OCI-M1 (cell line): ENCODE measurements around the gene THRB.

Experiments used
- DNase-seq: peaks from one replicate; lab custom pipeline; 2025; lab: John Stamatoyannopoulos, UW

THRB gene

DNA sequence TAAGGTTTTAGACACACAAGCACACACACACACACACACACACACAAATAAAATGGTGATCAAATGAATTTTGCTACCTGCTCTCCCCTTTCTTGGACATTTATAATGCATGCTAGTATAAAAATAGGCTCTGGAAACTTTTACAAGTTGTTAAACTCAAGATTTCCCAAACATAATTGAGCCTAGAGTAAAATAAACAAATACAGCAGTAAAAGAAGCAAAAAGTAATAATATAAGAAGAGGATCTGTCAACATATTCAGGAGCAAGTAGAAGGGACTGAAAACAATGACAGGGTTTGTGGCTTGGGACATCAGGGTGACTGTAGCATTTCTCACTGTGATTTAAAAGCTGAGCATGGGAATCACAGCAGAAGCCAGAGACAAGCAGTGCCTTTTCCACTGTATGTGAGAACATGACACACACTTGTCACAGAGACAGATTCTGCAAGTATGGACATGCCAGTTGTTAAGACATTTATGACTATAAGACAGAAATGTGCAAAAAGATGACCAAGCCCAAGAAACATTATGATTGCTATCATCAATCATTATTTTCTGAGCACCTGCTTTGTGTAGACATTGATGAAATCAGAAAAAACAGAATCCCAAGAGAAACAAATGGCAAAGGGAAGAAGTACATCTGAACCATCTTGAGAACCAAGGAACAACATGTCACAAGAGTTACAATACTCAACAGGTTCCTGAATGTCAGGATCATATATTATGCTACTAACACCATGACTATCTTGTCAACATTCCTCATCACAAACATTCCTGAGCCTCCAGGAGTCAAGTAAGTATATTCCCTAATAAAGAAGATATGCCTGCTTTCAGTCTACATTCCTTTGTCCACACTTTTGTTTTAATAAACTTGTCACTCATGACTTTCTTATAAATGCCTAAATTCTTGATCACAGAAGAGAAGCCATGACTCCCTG lies 7.1 kb downstream of the THRB start:
- peak; percentile 29 for DNase-seq

DNA sequence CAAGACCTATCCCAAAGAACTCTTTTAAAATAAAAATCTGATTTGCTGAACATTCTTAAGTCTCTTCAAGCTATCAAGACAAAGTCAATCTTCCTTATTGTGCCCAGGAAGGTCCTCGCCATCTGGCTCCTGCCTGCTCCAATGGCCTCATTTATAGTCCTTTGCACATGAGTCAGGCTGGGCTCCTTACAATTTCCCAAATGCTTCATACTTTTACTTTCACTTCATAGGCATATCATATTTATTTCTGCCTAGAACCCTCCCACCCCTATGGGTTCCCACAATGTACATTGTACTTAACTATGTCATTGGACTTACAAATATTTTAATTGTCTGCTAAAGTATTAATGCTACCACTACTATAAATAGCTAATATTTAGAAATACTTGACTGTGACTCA lies 9.1 kb downstream of the THRB start:
- peak; percentile 87 for DNase-seq

DNA sequence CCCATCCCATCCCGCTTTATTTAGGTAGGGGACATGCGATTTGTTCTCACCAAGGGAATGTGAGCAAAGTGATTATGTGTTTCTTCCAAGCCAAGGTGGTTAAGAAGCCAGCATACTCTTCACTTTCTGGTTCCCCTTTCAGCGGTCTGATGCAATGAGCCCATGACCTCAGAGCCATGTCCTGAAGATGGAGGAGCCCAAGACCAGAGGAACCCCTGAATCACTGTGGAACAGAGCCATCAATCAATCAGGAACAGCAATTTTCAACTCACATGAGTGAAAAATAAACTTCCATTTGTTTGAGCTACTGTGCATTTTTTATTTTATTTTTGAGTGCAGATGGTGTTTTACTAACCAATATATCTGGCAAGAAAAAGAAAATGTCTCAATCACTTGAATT lies 10.8 kb downstream of the THRB start:
- DNase-seq: peak; percentile 76

DNA sequence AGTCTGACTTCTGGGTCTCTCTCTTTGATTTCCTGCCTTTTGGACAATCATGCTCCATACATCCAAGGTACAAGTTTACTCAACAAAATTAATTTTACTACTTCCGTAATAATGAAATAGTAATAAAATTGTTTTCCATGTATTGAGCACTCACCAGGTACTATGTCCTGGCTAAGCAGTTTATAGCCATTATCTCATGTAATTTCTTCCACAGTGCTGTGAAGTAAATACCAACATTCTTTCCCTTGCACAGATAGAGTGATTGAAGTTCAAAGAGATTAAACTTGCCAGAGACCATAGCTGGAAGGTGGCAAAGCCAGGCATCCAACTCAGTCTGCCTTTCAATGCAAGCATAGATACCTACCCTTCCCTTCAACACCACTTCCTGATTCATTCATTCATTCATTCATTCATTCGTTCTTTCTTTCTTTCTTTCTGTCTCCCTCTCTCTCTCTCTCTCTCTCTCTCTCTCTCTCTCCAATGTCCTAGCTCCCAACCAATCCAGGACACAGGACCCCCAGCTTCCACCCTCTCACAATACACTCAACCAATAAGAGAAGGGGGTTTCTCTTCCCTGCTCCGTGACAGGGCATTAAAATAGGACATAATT lies 12.4 kb downstream of the THRB start:
- no peak for DNase-seq

DNA sequence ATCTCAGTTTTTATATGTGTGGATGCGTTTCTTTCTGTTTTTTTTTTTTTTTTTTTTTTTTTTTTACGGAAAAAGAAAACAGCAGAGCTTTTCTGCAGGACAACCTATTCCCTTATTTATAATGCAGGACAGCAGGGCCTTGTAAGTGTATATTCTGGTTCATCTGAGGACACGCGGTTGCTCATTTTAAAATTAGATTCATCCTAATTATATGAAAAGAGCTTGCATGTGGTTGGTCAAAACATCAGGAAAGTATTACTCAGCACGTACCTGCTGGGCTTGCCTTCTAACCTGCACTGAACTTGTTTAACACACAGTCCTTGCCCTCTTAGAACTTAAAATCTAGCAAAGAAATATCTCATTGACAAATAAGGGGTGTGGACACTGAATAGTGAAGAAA lies 13.5 kb downstream of the THRB start:
- DNase-seq: no peak

DNA sequence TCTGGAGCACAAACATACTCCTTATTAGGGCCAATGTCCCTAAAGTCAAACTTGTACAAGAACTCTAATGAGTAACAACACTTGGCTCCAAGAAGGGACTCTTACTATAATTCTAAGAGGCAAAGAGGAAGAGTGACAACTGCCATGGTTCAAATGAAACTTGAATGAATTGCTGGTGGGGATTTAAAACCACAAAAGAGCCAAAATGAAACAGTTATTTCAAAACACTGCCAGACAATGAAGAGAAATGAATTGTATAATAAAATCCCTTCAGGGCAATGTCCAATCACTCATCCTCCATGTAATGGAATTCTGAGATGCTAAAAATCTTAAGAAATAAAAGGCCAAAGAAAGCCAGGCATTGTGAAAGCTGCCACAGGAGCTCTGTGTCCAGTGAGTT lies 14.2 kb downstream of the THRB start:
- peak; percentile 39 for DNase-seq

DNA sequence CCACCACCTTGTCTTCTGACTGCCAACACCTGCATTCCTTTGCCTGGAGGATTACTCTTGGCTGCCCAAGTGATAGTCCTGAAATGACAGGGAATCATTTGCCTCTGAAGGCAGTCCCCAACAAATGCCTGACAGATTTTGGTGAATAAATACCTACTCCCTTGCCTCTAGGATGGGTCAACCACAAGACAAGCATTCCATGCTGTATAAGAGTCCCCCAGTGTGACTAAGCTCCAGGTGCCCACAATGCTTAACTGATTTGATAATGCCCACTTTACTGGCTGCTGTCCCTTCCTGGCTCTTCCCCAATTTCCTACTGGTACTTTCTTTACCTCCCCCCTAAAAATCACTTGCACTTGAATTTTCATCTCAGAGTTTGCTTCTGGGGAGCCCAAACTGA lies 14.8 kb downstream of the THRB start:
- DNase-seq: no peak

DNA sequence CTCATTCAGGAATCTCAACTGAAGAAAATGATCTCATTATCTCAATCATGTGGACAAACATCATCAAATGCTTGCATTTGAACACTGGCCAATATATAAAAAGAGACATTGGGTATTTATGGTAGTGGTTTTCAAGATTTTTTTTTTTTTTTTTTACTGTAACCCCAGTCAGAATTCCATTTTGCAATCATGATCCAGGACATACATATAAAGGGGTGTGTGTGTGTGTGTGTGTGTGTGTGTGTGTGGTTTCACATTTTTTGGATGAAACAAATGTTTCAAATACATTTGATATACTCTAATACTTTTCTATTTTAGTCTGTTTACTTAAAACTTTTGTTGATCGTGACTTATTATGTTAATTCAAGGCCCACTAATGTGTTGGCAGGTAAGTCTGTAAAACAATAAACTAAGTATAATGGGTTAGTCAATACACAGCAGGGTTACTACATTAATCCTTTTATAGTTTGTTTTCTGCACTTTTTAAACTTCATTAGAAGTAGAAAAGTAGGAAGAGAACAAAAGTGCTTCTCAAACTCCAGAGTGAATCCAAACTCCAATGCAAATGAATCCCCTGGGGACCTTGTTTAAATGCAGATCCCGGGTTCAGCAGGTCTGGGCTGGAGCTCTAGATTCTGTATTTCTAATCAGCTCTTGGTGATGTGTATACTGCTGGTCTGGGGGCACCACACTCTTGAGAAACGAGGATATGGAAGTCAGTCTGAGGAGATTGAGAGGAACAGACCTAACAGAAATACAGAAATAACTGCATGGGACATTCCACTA lies 17.6 kb downstream of the THRB start:
- no peak for DNase-seq

DNA sequence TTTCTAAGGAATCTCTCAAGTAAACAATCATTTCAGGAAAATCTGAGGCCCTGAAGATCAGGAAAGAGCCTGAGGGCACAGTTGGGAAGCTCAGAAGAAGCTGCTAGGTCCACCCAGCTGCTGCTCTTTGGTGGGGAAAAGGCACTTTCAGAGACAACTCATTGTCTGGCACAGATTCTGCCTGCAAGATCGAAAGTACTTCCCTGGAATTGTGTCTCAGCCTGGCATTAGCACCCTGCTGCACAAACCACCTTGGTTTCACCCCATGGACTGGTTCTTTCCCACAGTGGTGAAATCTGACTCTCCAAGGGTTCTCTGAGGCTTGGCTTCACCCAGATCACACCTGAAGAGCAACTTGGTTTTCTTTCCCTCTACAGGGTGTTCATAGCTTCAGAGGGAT lies 18.7 kb downstream of the THRB start:
- DNase-seq: no peak

DNA sequence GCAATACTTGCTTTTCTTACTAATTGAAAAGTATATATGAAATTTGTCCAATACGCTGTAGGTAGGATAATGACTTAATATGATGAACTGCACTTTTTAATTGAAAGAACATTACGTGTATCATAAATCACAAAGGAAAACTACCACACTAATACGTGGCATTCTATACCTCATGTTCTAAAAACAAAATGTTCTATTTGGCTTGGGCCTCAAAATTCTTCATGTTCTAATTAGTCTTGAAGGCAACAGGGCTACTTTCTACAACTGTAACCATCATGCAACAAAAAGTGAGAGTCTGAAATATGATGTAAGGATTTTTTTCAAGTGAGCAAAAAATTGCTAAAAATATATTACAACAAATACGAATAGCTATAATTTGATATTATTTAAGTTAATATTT lies 19.8 kb downstream of the THRB start:
- DNase-seq: no peak

DNA sequence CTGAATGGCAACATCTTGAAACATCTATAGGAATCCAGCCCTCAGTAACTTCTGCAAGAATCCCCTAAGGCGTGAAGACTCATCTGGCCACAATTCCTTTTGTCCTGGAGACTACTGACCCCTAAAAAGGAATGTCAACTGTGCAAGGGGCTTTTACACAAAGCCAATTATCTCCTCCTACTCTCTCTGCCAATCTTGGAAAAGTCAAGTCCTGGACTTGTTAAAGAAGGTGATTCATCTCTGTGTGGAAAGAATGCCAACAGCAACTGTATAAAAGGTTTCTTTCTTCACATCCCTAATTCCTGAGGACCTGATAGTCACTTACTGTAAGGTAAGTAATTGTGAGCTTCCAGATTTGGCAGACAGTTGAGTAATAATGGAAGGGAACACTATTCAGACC lies 22.3 kb downstream of the THRB start:
- no peak for DNase-seq

DNA sequence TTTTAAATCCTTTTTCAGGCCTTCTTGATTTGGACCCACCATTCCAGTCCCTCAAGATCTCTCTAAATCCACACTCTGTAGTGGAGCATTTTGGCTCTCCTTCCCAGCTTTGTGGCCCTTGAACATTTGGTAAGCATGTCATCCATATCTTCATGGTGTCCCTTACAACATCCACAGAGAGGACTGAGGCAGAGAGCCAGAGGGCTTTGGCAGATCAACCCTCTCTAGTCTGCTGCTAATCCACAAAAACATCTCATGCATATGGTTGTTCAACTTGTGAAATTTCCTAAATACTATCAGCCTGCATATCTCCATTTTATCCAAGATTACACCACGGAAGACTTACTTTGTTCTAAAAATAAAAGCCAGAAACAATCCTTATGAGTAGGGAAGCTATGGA lies 23.2 kb downstream of the THRB start:
- DNase-seq: no peak

DNA sequence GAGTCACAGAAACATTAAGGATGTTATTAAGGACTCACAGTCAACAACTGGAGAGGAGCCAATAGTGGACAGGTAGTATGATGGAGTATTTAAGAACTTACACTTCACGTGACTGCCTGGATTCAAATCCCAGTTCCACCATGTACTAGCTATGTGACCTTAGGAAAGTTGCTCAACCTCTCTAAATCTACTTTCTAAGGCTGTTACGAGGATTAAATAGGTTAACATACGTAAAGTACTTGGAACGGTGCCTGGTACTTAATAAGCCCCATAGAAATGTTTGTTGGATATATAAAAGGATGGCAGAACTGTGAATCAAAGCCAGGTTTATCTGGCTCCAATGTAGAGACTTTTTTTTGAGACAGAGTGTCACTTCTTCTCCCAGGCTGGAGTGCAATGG lies 24.4 kb downstream of the THRB start:
- DNase-seq: no peak

DNA sequence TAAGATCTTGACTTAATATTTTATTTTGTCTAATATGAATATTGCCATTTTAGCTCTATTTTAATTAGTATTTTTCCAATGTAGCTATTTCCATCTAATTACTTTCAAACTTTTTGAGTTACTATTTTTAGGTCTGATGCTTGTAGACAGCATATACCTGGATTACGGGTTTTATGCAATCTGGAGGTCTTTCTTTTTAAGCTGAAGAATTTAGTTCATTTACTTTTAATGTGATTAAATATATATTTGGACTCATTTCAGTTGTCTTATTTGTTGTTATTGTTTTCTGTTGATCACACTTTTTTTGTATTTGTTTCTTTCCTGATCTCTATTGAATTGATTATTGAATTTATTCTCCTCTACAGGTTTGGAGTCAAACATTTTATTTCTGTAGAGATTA lies 30.3 kb downstream of the THRB start:
- no peak for DNase-seq

DNA sequence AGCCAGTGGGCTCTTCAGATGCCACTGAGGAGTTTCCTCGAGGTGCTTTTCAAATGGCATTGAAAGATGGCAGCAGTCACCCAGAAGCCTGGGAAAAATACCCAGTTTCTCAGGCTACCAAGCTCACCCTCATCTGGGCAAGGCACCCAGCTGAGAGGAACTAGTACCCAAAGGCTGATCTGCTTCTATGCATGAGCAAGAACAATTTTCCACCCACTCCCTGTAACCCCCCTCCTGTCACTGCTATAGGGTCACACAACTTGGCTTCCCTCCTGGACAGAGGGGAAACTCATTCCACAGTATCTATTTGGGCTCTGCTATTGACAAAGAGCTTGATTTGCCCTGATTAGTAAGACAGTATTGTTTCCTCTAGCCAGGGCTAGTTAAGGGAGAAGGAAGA lies 31.9 kb downstream of the THRB start:
- no peak for DNase-seq

DNA sequence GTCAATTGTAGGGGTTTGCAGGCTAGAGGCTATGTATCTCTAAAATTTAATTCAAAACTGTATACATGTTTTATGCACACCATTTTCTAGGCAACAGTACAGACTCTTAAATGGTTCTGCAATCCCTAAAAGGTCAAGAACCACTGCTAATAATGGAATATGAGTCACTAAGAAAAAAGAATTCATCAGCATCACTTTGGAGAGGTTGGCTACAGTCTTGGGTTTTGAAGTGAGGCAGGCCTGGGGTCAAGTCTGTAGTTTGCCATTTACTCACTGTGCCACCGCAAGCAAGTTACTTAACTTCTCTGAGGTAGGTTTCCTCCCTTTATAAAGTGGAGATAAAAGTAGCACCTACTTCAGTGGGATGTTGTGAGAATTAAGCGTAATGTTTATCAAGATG lies 33.7 kb downstream of the THRB start:
- DNase-seq: no peak

DNA sequence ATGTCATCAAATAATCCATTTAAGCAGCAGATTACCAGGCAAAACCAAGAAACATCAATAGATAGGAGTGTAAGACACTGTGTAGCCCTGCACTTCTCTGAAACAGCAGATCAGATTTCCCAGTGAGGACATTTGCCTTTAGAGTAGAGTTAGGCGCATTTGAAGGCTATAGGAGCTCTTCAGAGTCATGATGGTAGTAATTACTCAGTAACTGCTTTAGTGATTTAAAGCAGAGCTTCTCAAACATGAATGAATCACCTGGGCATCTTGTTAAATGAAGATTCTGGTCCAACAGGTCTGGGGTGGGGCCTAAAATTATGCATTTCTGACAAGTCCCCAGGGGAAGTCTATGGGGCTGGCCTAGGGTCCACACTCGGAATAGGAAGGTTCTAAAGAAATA lies 36.9 kb downstream of the THRB start:
- no peak for DNase-seq

DNA sequence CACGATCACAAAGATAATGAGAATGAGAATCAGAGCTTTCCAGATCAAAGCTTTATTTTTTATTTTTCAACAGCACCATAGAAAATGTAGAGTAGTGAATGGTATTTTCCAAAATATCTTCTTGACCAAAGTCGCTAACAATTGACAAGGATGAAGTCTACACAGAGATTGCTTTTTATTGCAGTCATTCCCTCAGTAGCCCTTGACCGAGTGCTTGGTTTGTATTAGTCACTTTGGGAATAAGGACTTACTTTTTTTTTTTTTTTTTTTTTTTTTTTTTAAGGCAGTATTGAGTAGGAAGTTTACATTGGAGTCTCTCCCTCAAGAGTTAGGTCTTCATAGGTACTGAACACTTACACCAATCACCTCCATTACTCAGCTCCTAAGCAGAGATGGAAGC lies 39.8 kb downstream of the THRB start:
- no peak for DNase-seq

DNA sequence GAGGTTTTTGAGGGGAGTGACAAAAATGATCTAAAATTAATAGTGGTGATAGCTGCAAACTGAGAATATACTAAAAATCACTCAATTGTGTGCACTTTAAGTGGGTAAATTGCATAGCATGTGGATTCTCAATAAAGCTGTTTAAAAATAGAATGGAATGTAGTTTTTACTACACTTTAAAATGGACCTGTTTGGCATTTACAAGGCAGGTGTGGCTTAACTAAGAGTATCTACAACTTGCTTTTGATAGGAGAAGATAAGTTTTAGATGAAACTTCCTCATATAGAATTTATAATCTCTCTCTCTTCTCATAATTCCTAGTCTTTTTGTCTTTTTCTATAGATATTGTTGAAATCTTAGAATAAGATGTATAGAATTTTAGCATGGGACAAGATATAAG lies 40.3 kb downstream of the THRB start:
- no peak for DNase-seq

DNA sequence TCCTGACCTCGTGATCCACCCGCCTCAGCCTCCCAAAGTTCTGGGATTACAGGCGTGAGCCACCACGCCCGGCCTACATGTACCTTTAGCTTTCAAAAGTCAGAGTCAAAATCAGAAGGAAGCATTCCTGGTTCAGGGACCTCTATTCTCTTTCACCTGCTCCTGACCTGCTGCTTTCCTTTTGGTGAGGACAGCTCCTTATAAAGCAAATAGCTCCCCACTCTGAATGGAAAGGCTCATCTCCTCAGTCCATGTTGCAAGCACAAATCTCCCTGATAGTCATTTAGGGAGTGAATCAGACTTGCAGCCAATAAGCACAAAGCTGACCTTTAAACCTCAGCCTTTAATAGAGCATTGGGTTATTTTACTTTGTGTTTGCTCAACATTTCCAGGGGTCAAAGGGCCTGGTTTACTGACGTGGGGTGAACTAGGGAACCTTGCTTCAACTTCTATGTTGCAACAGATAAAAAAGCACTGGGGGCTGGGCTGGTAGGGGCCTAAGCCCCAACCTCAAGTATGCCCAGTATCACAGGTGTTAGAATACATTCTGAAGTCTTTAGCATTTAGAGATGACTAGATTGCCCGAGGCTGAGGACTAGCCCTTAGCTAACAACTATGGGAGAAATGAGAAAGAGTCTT lies 43.1 kb downstream of the THRB start:
- DNase-seq: no peak

DNA sequence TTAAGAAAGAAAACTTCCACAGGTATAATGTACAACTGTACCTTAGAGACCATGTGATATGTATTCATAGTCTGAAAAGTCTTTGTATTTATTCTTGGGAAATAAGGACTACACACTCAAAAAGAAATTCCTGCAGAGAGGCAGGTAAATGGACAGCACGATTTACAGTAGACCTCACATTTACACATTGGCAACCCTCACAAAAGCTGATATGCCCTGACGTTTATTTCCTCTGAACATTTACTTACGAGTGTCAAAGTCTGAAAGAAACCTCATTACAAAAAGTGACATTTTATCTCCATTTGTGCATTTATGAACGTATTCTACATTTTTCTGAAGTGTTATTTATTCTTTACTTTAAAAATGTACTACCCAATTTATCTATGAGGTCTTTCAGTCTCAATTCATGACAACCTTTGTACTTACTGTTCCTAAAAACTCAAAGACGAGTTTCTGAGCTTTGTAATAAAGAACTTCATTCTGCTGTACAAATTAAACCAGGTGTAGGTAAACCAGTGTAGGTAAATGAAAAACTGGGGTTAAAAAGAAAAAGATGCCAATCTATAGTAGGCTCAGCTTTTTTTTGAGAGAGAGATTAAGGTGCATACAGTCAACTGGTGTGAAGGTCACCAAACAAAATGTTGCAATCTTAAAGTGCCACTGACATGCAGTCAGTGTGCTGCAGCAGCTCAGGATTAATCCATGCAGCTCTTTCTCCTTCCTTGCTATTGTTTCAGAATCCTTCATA lies 44.3 kb downstream of the THRB start:
- peak; percentile 9 for DNase-seq

DNA sequence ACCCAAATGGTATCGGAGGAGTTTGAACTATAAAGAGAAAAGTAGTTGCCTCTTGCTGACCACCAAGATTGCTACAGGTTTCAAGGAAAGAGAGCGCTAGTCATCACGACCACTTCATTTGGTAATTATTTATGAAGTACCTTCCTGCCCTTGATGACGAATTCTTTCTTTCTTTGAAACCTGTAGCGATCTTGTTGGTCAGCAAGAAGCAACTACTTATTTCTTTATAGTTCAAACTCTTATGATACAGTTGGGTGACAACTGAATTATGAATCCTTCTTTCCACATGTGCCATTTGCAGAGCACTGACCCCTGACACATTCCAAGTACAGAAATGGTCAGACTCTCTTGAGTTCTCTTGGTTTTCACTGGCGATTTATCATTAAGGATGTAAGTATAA lies 46.8 kb downstream of the THRB start:
- DNase-seq: no peak
